NT2/D1 (cell line): ENCODE data around the gene STK32B.

Experiments
- DNase-seq: peaks from one replicate; pipeline ENCODE4 v3.0.0-alpha.2; 2011; ENCODE audit warnings: low read depth, low spot score
- H3K27me3 ChIP-seq: 2 replicates; pipeline ENCODE4 v1.6.0; 2011; ENCODE audit warnings: mild to moderate bottlenecking; ENCODE audit not compliant: insufficient read length, insufficient read depth
- H3K36me3 ChIP-seq: 2 replicates; pipeline ENCODE4 v1.6.1; 2011; ENCODE audit warnings: mild to moderate bottlenecking, low read length, mixed read lengths; ENCODE audit not compliant: insufficient read depth, insufficient read length
- H3K4me1 ChIP-seq: 2 replicates; pipeline ENCODE4 v1.5.1; 2011; ENCODE audit not compliant: insufficient read depth, insufficient read length
- H3K4me3 ChIP-seq: 2 replicates; pipeline ENCODE4 v1.5.1; 2011; ENCODE audit warnings: low read depth; ENCODE audit not compliant: insufficient read length
- H3K9ac ChIP-seq: 2 replicates; pipeline ENCODE4 v1.6.0; 2011; ENCODE audit warnings: low read depth; ENCODE audit not compliant: insufficient read length
- H3K9me3 ChIP-seq: 2 replicates; pipeline ENCODE4 v1.5.1; 2011; ENCODE audit warnings: mild to moderate bottlenecking, low read length; ENCODE audit not compliant: insufficient read depth
- SUZ12 ChIP-seq: IDR thresholded peaks from 2 replicates; pipeline ENCODE4 v1.6.1; 2011; ENCODE audit not compliant: insufficient read length, insufficient read depth; ENCODE audit errors: extremely low read depth
- YY1 ChIP-seq: IDR thresholded peaks from 2 replicates; pipeline ENCODE4 v1.6.1; 2011; ENCODE audit not compliant: insufficient read length, insufficient read depth
- ZNF274 ChIP-seq: IDR thresholded peaks from 2 replicates; pipeline ENCODE4 v1.6.1; 2011; ENCODE audit warnings: mild to moderate bottlenecking, low read depth, low read length

The STK32B gene

GRCh38 chr4:5199912-5200311, 148.6 kb downstream of the STK32B start:
- Histone ChIP-seq H3K36me3 (no peaks in the 10 kb centered on the region), H3K9me3 (peaks cover 21% of the 10 kb centered on the region), H3K4me3 (no peak overlapping the region), H3K27me3 (no peaks in the 10 kb centered on the region), H3K4me1 (peaks cover 3% of the 10 kb centered on the region), H3K9ac (no peak overlapping the region)
- no peak for DNase-seq
- TF ChIP-seq SUZ12 (no peak), YY1 (no peak), ZNF274 (no peak)

- TF ChIP-seq ZNF274 (no peak), YY1 (no peak), SUZ12 (no peak)
- H3K36me3 ChIP-seq = no peaks in the 10 kb centered on the region
- no peak overlapping the region for H3K4me3 ChIP-seq
Measured at GRCh38 chr4:5200513-5200912, 149.2 kb downstream of the STK32B start.

GRCh38 chr4:5203309-5203992, 152.2 kb downstream of the STK32B start:
- Histone ChIP-seq H3K4me1 (peaks cover 12% of the 10 kb centered on the region), H3K4me3 (no peak overlapping the region), H3K9ac (no peak overlapping the region), H3K9me3 (peaks cover 27% of the 10 kb centered on the region), H3K36me3 (no peaks in the 10 kb centered on the region), H3K27me3 (no peaks in the 10 kb centered on the region)
- TF ChIP-seq YY1 (no peak), ZNF274 (no peak)
- no peak for DNase-seq

More at GRCh38 chr4:5200513-5200912, 149.2 kb downstream of the STK32B start:
- Histone ChIP-seq H3K9me3 (peaks cover 21% of the 10 kb centered on the region), H3K9ac (no peak overlapping the region), H3K4me1 (peaks cover 8% of the 10 kb centered on the region), H3K27me3 (no peaks in the 10 kb centered on the region)
- no peak for DNase-seq

- no peaks in the 10 kb centered on the region for H3K36me3 ChIP-seq
- H3K9ac ChIP-seq = no peak overlapping the region
- peaks cover 25% of the 10 kb centered on the region for H3K9me3 ChIP-seq
- H3K27me3 ChIP-seq = no peaks in the 10 kb centered on the region
- peaks cover 12% of the 10 kb centered on the region for H3K4me1 ChIP-seq
- DNase-seq = no peak
- H3K4me3 ChIP-seq = no peak overlapping the region
- TF ChIP-seq ZNF274 = no peak
- no peak for TF ChIP-seq YY1
- no peak for TF ChIP-seq SUZ12
Measured at GRCh38 chr4:5203993-5204310, 152.7 kb downstream of the STK32B start.

GRCh38 chr4:5204781-5205180, 153.5 kb downstream of the STK32B start:
- DNase-seq = no peak

GRCh38 chr4:5206016-5206790, 154.9 kb downstream of the STK32B start:
- TF ChIP-seq ZNF274 = no peak
- no peak for TF ChIP-seq SUZ12
- no peak for TF ChIP-seq YY1
- Histone ChIP-seq H3K36me3 (no peaks in the 10 kb centered on the region), H3K9me3 (peaks cover 25% of the 10 kb centered on the region), H3K27me3 (no peaks in the 10 kb centered on the region), H3K4me1 (peaks cover 10% of the 10 kb centered on the region), H3K9ac (no peak overlapping the region), H3K4me3 (no peak overlapping the region)
- peak; percentile 39 for DNase-seq

More at GRCh38 chr4:5204781-5205180, 153.5 kb downstream of the STK32B start:
- Histone ChIP-seq H3K4me3 (no peak overlapping the region), H3K4me1 (peaks cover 12% of the 10 kb centered on the region), H3K9ac (no peak overlapping the region), H3K9me3 (peaks cover 25% of the 10 kb centered on the region), H3K36me3 (no peaks in the 10 kb centered on the region), H3K27me3 (no peaks in the 10 kb centered on the region)
- TF ChIP-seq YY1 = no peak
- no peak for TF ChIP-seq SUZ12
- no peak for TF ChIP-seq ZNF274

- TF ChIP-seq SUZ12 (no peak), ZNF274 (no peak), YY1 (no peak)
- DNase-seq = no peak
- Histone ChIP-seq H3K27me3 (no peaks in the 10 kb centered on the region), H3K9me3 (peaks cover 9% of the 10 kb centered on the region; the same call in 1 of the 2 replicates), H3K9ac (no peak overlapping the region), H3K36me3 (no peaks in the 10 kb centered on the region), H3K4me1 (peaks cover 10% of the 10 kb centered on the region), H3K4me3 (no peak overlapping the region)
Measured at GRCh38 chr4:5209862-5210261, 158.6 kb downstream of the STK32B start.
